Endodermal cell (in vitro differentiated cells): ENCODE results near the gene YAP1. TPM values are rescaled to one million over a fixed set of nuclear protein-coding genes. Genes with fewer than 3 reads are reported as not detected.

ENCODE experiments used
- DNase-seq: peaks from one replicate; pipeline ENCODE4 v3.0.0-alpha.2; 2017
- H3K27ac ChIP-seq: 2 replicates; pipeline ENCODE4 v1.5.1; 2013; ENCODE audit warnings: mild to moderate bottlenecking, low read depth, low read length, moderate library complexity
- H3K27me3 ChIP-seq: 2 replicates; pipeline ENCODE4 v1.6.1; 2013; ENCODE audit warnings: mild to moderate bottlenecking, low read length, moderate library complexity; ENCODE audit not compliant: insufficient read depth, control insufficient read depth, poor library complexity, severe bottlenecking
- H3K36me3 ChIP-seq: 2 replicates; pipeline ENCODE4 v1.7.0; 2013; ENCODE audit warnings: mild to moderate bottlenecking, low read length, moderate library complexity; ENCODE audit not compliant: control insufficient read depth, insufficient read depth
- H3K4me1 ChIP-seq: one replicate; pipeline ENCODE4 v1.7.0; 2013; ENCODE audit warnings: low read length; ENCODE audit not compliant: control insufficient read depth, insufficient read depth
- H3K4me3 ChIP-seq: 2 replicates; pipeline ENCODE4 v1.5.1; 2013; ENCODE audit warnings: mild to moderate bottlenecking, low read length, moderate library complexity
- H3K9ac ChIP-seq: 2 replicates; pipeline ENCODE4 v1.6.1; 2013; ENCODE audit warnings: mild to moderate bottlenecking, low read length, moderate library complexity; ENCODE audit not compliant: poor library complexity, severe bottlenecking; ENCODE audit errors: extremely low read depth
- H3K9me3 ChIP-seq: 2 replicates; pipeline ENCODE4 v1.6.1; 2013; ENCODE audit warnings: mild to moderate bottlenecking, low read length, moderate library complexity; ENCODE audit not compliant: control insufficient read depth
- H3K27ac Mint-ChIP-seq: 2 replicates; pipeline ENCODE4 v1.8.0; 2020; ENCODE audit warnings: mixed read lengths
- H3K27me3 Mint-ChIP-seq: 2 replicates; pipeline ENCODE4 v1.8.0; 2021; ENCODE audit warnings: mild to moderate bottlenecking, mixed read lengths; ENCODE audit not compliant: insufficient read depth
- H3K36me3 Mint-ChIP-seq: 2 replicates; pipeline ENCODE4 v1.8.0; 2020; ENCODE audit warnings: low read depth, mixed read lengths
- H3K4me1 Mint-ChIP-seq: 2 replicates; pipeline ENCODE4 v1.8.0; 2020; ENCODE audit warnings: mixed read lengths
- H3K4me3 Mint-ChIP-seq: 2 replicates; pipeline ENCODE4 v1.8.0; 2020; ENCODE audit warnings: mild to moderate bottlenecking, moderate library complexity, mixed read lengths
- H3K9me3 Mint-ChIP-seq: 2 replicates; pipeline ENCODE4 v1.8.0; 2020; ENCODE audit warnings: mild to moderate bottlenecking, mixed read lengths
- WGBS, 2 experiments: methylation state at CpG; one replicate each; pipeline versions ENCODE4 v1.1.5 to v1.1.7; 2013; ENCODE audit warnings: missing lambda C conversion rate in 2 of 2, mixed read lengths in 1 of 2; ENCODE audit not compliant: insufficient coverage in 1 of 2, insufficient read length in 1 of 2; 5-methylcytosine and 5-hydroxymethylcytosine counted together
- total RNA-seq, 2 donors: library from RNA; stranded (reverse); fragmentation: NEBNext Ultra II Directional in 1 of 2; extraction: Animal tissue kit (Norgen Biotek cat#: 25700) in 1 of 2; gene quantifications; 2 replicates in 1 of 2; 3 replicates in 1 of 2; pipeline ENCODE4 v1.2.1, GENCODE V29; 2021
- TF ChIP-seq, protein P1 (sequence below): fragments of 200-600 bp; sonication (generic); conservative IDR thresholded peaks from 2 replicates; pipeline ENCODE4 v1.5.0; 2021; ENCODE audit warnings: antibody characterized with exemption, mild to moderate bottlenecking

YAP1 gene
- total RNA-seq, 2 donors from 2014 or later: 224 to 228 TPM

DNA sequence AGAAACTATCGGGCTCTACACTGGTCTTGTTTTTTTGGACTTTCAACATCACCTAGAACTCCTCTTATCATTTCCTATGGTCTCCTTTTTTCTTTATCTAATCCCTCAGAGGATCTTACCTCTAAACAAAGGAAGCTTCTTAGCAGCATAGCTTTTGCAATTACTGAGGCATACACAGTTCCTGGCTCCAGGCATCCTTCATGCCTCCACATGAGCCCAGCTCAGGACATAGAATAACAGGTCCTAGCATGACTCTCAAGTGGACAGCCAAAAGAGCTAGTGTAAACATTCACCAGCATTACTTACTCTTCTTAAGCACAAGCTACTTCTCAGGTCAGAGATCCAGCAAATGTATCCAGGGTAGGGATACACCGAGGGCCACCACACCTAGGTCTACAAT is 45.9 kb upstream of the YAP1 start:
- Mint-ChIP-seq H3K27ac (no peak overlapping the region), H3K27me3 (no peaks in the 10 kb centered on the region), H3K9me3 (no peaks in the 10 kb centered on the region), H3K36me3 (no peaks in the 10 kb centered on the region), H3K4me1 (peaks cover 6% of the 10 kb centered on the region), H3K4me3 (peak overlapping the region; percentile 8)
- TF ChIP-seq, protein P1, sequence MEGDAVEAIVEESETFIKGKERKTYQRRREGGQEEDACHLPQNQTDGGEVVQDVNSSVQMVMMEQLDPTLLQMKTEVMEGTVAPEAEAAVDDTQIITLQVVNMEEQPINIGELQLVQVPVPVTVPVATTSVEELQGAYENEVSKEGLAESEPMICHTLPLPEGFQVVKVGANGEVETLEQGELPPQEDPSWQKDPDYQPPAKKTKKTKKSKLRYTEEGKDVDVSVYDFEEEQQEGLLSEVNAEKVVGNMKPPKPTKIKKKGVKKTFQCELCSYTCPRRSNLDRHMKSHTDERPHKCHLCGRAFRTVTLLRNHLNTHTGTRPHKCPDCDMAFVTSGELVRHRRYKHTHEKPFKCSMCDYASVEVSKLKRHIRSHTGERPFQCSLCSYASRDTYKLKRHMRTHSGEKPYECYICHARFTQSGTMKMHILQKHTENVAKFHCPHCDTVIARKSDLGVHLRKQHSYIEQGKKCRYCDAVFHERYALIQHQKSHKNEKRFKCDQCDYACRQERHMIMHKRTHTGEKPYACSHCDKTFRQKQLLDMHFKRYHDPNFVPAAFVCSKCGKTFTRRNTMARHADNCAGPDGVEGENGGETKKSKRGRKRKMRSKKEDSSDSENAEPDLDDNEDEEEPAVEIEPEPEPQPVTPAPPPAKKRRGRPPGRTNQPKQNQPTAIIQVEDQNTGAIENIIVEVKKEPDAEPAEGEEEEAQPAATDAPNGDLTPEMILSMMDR: no peak
- Histone ChIP-seq H3K27ac (no peak overlapping the region), H3K27me3 (no peaks in the 10 kb centered on the region), H3K9ac (no peak overlapping the region), H3K4me1 (peaks cover 4% of the 10 kb centered on the region), H3K36me3 (no peaks in the 10 kb centered on the region), H3K4me3 (no peak overlapping the region), H3K9me3 (no peaks in the 10 kb centered on the region)
- no peak for DNase-seq
- WGBS, 2 experiments: 91 to 93% methylated on average over 1 to 2 of the region's 2 CpGs

GRCh38 chr11:102070766-102071165 is 39.5 kb upstream of the YAP1 start:
- Histone ChIP-seq H3K9me3 (peaks cover 37% of the 10 kb centered on the region), H3K27ac (no peak overlapping the region), H3K9ac (no peak overlapping the region), H3K36me3 (no peaks in the 10 kb centered on the region), H3K4me3 (no peak overlapping the region), H3K4me1 (no peaks in the 10 kb centered on the region), H3K27me3 (no peaks in the 10 kb centered on the region)
- Mint-ChIP-seq H3K27ac (no peak overlapping the region), H3K4me1 (no peaks in the 10 kb centered on the region), H3K4me3 (no peak overlapping the region), H3K27me3 (no peaks in the 10 kb centered on the region), H3K9me3 (peaks cover 34% of the 10 kb centered on the region), H3K36me3 (peaks cover 4% of the 10 kb centered on the region)
- no peak for DNase-seq
- 0% methylated on average over 1 of the region's 1 CpG; no CpG with 5 or more reads in 1 of the 2 experiments for WGBS, 2 experiments
- TF ChIP-seq, protein P1: no peak

GRCh38 chr11:102071497-102072472 is 38.5 kb upstream of the YAP1 start:
- Mint-ChIP-seq H3K9me3 (peaks cover 34% of the 10 kb centered on the region), H3K36me3 (peaks cover 4% of the 10 kb centered on the region), H3K4me1 (peaks cover 2% of the 10 kb centered on the region), H3K27me3 (no peaks in the 10 kb centered on the region), H3K4me3 (no peak overlapping the region), H3K27ac (no peak overlapping the region)
- no peak for DNase-seq
- peaks cover 37% of the 10 kb centered on the region for H3K9me3 ChIP-seq
- no peaks in the 10 kb centered on the region for H3K36me3 ChIP-seq
- no peak overlapping the region for H3K9ac ChIP-seq
- H3K27me3 ChIP-seq: no peaks in the 10 kb centered on the region
- H3K27ac ChIP-seq: no peak overlapping the region
- 75% methylated on average over 1 of the region's 1 CpG; no CpG with 5 or more reads in 1 of the 2 experiments for WGBS, 2 experiments
- no peak overlapping the region for H3K4me3 ChIP-seq
- H3K4me1 ChIP-seq: no peaks in the 10 kb centered on the region
- TF ChIP-seq, protein P1: no peak
